T-helper 17 cell (primary cell): ENCODE measurements around the gene UBTD1. TPM values are rescaled to one million over a fixed set of nuclear protein-coding genes. Genes with fewer than 3 reads are reported as not detected.
A peak's percentile ranks its signal among the peaks of the same experiment; 100 is the strongest.
"Not testable (repeated sequence)": the region's sequence is repeated elsewhere in the genome, so short reads cannot be mapped to it uniquely, and the experiment has no call there.

ENCODE experiments used
- ATAC-seq: fragments of 150-1000 bp; cut with Tn5 transposase; 2 replicates; pipeline ENCODE4 v1.10.0; 2021; ENCODE audit warnings: mild to moderate bottlenecking, moderate library complexity
- DNase-seq, 3 donors: peaks; one replicate each; pipeline versions ENCODE4 v3.0.0 to v3.0.0-alpha.2; 2020 to 2021
- H3K9me3 ChIP-seq: one replicate; pipeline ENCODE4 v1.7.0; 2013; ENCODE audit warnings: low read length, mild to moderate bottlenecking; ENCODE audit not compliant: control insufficient read depth, poor library complexity, severe bottlenecking
- H3K27ac Mint-ChIP-seq: one replicate; pipeline ENCODE4 v1.8.0; 2022; ENCODE audit warnings: mild to moderate bottlenecking, moderate library complexity, mixed read lengths
- H3K27me3 Mint-ChIP-seq: one replicate; pipeline ENCODE4 v1.8.0; 2022; ENCODE audit warnings: mixed read lengths
- H3K36me3 Mint-ChIP-seq: one replicate; pipeline ENCODE4 v1.8.0; 2022; ENCODE audit warnings: low read depth, mixed read lengths
- H3K4me1 Mint-ChIP-seq: one replicate; pipeline ENCODE4 v1.8.0; 2022; ENCODE audit warnings: mild to moderate bottlenecking, mixed read lengths
- H3K4me3 Mint-ChIP-seq: one replicate; pipeline ENCODE4 v1.8.0; 2022; ENCODE audit warnings: mild to moderate bottlenecking, moderate library complexity, mixed read lengths
- total RNA-seq, 4 donors: library from RNA in 2 of 4; stranded (reverse) in 2 of 4; gene quantifications; one replicate each; pipeline ENCODE4 v1.2.3 and lab custom pipeline; 2022 to 2026

The UBTD1 gene
- total RNA-seq, 2 donors from 2014 or later: 1.1 to 1.4 TPM

DNA sequence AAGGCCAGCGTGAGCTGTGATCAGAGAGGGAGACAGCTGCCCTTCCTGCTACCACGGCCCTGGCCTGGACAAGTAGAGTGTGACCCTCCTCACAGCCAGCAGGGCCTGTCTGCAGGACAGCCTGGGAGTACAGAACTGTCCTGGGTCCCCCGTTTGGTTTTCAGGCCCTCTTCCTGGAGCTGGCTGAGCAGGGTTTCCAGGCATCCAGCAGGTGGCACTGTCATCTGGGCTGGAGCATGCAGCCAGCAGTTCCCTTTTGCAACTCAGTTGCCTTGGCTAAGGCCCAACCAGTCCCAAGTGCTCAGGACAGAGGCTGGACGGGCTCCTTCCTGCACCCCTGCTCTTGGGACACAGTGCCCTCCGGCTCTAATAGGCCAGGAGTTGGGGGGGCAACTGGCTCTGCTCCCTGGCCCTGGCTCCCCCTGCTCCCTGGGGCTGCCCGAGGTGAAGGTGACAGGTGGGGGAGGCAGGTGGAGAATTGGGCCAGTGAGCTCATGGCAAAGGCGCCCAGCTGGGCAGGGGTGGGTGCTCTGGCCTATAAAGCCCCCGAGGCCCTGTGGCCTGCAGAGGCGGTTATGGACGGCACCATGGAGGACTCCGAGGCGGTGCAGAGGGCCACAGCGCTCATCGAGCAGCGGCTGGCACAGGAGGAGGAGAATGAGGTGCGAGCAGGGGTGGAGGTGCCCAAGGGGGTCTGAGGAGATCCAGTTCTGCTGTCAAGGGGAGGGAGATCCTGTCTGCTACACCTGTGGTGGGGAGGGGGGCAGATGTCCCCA, 73.7 kb downstream of the UBTD1 start, which contains the start of gene ANKRD2:
ANKRD2 (plus strand) TSS at position 566 of the 776 bp plus-strand sequence; CDS start at position 576, 10 bp downstream.
- H3K27me3 Mint-ChIP-seq: no peaks in the 10 kb centered on the region

DNA sequence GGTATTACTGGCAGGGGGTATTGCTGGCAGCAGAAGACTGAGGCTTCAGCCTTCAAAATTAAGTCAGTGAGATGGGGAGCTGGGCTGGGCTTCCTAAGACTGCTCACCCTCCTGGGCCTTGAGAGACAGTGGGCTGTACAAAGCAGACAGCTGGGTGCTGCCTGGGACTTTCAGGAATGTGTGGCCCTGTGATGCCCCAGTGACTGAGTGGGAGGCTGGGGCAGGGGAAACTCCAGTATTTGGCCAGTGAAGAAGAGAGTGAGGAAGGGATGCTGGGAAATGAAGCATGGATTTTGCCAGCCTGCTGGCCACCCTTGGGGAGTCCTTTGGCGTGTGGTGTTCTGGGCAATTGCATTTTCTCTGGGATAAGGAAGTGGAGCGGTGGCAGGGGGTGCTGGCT, 74.3 kb downstream of the UBTD1 start:
- Mint-ChIP-seq H3K4me1 (no peaks in the 10 kb centered on the region), H3K4me3 (no peak overlapping the region), H3K36me3 (no peaks in the 10 kb centered on the region), H3K27ac (no peak overlapping the region), H3K27me3 (no peaks in the 10 kb centered on the region)
- ATAC-seq (no peak), DNase-seq (no peak)
- no peaks in the 10 kb centered on the region for H3K9me3 ChIP-seq

More for the DNA sequence above, 73.7 kb downstream of the UBTD1 start, which contains the start of gene ANKRD2:
- Mint-ChIP-seq H3K36me3 (no peaks in the 10 kb centered on the region), H3K27ac (no peak within 1 kb of the TSS), H3K4me3 (no peak within 1 kb of the TSS), H3K4me1 (no peaks in the 10 kb centered on the region)
- DNase-seq (peak in 1 of 3 donors; percentile 34), ATAC-seq (peak; percentile 72)
- H3K9me3 ChIP-seq: no peaks in the 10 kb centered on the region

GRCh38 chr10:97573672-97574071, 74.9 kb downstream of the UBTD1 start:
- no peaks in the 10 kb centered on the region for H3K36me3 Mint-ChIP-seq
- no peak for DNase-seq
- no peaks in the 10 kb centered on the region for H3K27me3 Mint-ChIP-seq
- ATAC-seq: no peak
- no peak overlapping the region for H3K27ac Mint-ChIP-seq
- H3K9me3 ChIP-seq: no peaks in the 10 kb centered on the region
- no peak overlapping the region for H3K4me3 Mint-ChIP-seq
- no peaks in the 10 kb centered on the region for H3K4me1 Mint-ChIP-seq

GRCh38 chr10:97574374-97575126, 75.8 kb downstream of the UBTD1 start:
- Mint-ChIP-seq H3K27me3 (peaks cover under 1% of the 10 kb centered on the region), H3K4me3 (no peak overlapping the region), H3K4me1 (no peaks in the 10 kb centered on the region), H3K36me3 (no peaks in the 10 kb centered on the region), H3K27ac (no peak overlapping the region)
- no peak for DNase-seq
- no peak for ATAC-seq
- H3K9me3 ChIP-seq: no peaks in the 10 kb centered on the region

- no peaks in the 10 kb centered on the region for H3K9me3 ChIP-seq
- ATAC-seq (no peak), DNase-seq (no peak)
- Mint-ChIP-seq H3K4me1 (peaks cover 3% of the 10 kb centered on the region), H3K27me3 (peaks cover 6% of the 10 kb centered on the region), H3K27ac (no peak overlapping the region), H3K4me3 (no peak overlapping the region), H3K36me3 (no peaks in the 10 kb centered on the region)
Observed at GRCh38 chr10:97575127-97575668, 76.5 kb downstream of the UBTD1 start.

DNA sequence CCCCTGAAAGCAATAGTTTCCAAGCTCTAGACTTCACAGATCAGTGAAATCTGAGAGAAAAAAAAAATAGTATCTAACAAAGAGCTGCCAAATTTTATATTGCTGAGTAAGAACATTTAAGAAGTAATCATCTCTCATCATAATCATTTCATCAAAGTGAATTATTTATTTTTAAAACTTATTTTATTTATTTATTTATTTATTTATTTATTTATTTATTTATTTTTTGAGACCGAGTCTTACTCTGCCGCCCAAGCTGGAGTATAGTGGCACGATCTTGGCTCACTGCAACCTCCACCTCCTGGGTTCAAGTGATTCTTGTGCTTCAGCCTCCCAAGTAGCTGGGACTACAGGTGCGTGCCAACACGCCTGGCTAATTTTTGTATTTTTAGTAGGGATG, 77.8 kb downstream of the UBTD1 start:
- DNase-seq, H3K4me3 Mint-ChIP-seq, H3K27ac Mint-ChIP-seq, ATAC-seq, H3K27me3 Mint-ChIP-seq, H3K4me1 Mint-ChIP-seq, H3K36me3 Mint-ChIP-seq, H3K9me3 ChIP-seq: not testable (repeated sequence)

DNA sequence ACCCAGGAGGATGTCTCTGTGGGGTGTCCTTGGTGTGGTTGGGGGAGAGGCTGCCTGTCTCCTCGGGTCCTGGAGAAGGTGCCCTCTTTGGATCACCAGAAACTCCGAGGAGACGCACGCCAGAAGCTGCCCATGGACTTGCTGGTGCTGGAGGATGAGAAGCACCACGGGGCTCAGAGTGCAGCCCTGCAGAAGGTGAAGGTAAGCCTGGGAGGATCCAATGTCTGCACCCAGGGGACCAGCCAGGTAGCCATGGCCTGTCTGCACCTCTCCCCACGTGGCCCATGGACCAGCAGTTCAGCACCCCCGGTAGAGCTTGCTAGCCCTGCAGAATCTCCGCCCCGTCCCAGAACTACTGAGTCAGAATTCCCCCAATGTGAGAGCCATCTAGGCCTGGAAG, 79.0 kb downstream of the UBTD1 start:
- no peaks in the 10 kb centered on the region for H3K36me3 Mint-ChIP-seq
- H3K9me3 ChIP-seq: no peaks in the 10 kb centered on the region
- H3K4me3 Mint-ChIP-seq: no peak overlapping the region
- H3K27me3 Mint-ChIP-seq: peaks cover 6% of the 10 kb centered on the region
- ATAC-seq (no peak), DNase-seq (no peak)
- H3K4me1 Mint-ChIP-seq: peaks cover 3% of the 10 kb centered on the region
- no peak overlapping the region for H3K27ac Mint-ChIP-seq

GRCh38 chr10:97578171-97578844, 79.6 kb downstream of the UBTD1 start:
- H3K9me3 ChIP-seq: no peaks in the 10 kb centered on the region
- Mint-ChIP-seq H3K27me3 (peaks cover 6% of the 10 kb centered on the region), H3K4me1 (peaks cover 3% of the 10 kb centered on the region), H3K36me3 (no peaks in the 10 kb centered on the region), H3K27ac (no peak overlapping the region), H3K4me3 (no peak overlapping the region)
- no peak for DNase-seq
- ATAC-seq: no peak

DNA sequence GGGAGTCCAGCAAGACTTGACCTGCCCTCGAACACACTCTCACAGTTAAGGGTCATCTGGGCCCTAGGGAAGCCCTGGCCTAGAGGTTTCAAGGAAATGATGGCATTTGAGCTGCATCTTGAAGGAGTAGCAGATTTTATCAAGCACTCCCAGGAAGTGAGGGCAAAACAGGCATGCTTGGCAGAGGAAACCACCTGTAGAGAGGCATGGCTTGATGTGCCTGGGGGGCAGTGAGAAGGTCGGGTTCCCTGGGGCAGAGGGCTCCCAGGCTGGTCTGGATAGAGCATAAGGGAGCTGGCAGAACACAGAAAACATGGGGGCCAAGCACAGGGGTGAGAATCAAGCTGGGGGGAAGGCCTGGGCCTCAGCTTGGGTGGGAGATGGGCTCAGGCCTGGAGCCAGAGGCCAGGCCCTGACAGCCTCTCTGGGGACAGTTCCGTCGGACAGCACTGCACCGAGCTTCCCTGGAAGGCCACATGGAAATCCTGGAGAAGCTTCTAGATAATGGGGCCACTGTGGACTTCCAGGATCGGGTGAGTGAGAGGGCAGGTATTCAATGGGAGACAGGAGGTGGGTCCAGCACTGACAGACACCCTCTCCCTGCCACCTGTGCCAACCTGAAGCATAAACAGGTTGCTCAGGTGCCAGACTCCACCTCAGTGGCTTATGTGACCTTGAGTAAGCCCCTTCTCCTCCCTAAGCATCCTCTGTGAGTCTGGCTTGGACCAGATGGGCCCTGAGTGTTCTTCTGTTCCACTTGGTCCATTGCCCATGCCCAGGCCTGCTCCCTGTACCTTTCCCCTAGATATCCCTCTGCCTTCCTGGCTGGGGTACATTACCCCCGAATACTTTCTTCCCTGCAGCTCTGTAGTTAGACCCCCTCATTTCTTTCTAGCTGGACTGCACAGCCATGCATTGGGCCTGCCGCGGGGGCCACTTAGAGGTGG, 82.0 kb downstream of the UBTD1 start:
- no peaks in the 10 kb centered on the region for H3K9me3 ChIP-seq
- Mint-ChIP-seq H3K27ac (peak overlapping the region; percentile 67), H3K36me3 (no peaks in the 10 kb centered on the region), H3K4me3 (no peak overlapping the region), H3K27me3 (peaks cover 6% of the 10 kb centered on the region), H3K4me1 (peaks cover 3% of the 10 kb centered on the region)
- ATAC-seq (no peak), DNase-seq (no peak)

DNA sequence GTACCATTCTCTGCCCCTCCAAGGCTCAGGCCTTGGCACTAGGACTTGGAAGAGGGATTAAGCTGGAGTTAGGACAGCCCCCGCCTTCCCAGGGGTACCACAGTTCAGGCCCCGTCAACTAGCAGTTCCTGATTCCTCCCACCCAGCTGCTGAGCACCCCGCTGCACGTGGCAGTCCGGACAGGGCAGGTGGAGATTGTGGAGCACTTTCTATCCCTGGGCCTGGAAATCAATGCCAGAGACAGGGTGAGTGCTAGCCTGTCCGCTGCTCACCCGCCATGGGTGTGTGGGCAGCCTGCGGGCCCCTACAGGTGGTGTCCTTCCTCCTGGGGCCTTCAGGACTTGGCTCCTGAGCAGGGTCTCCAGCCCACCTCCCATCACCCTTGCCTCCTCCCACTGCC, 83.4 kb downstream of the UBTD1 start:
- ATAC-seq (no peak), DNase-seq (no peak)
- Mint-ChIP-seq H3K27ac (no peak overlapping the region), H3K36me3 (no peaks in the 10 kb centered on the region), H3K4me1 (peaks cover 3% of the 10 kb centered on the region), H3K4me3 (no peak overlapping the region), H3K27me3 (peaks cover 6% of the 10 kb centered on the region)
- H3K9me3 ChIP-seq: no peaks in the 10 kb centered on the region

DNA sequence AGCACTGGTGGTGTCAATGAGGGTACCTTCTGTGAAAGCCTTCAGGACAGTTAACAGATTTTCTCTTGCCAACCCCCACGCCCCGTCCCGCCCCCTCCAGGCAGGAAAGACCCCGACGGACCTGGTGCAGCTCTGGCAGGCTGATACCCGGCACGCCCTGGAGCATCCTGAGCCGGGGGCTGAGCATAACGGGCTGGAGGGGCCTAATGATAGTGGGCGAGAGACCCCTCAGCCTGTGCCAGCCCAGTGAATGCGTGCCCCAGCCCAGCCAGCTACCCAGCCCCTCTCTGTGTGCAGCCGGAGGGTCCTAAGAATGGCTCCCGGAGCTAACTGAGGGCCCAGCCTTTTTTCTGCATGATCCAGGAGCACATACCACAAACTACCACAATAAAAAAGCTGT, 84.8 kb downstream of the UBTD1 start:
- no peak overlapping the region for H3K4me3 Mint-ChIP-seq
- H3K27me3 Mint-ChIP-seq: peaks cover 6% of the 10 kb centered on the region
- peaks cover 3% of the 10 kb centered on the region for H3K4me1 Mint-ChIP-seq
- H3K36me3 Mint-ChIP-seq: no peaks in the 10 kb centered on the region
- no peaks in the 10 kb centered on the region for H3K9me3 ChIP-seq
- DNase-seq (no peak), ATAC-seq (no peak)
- H3K27ac Mint-ChIP-seq: no peak overlapping the region

DNA sequence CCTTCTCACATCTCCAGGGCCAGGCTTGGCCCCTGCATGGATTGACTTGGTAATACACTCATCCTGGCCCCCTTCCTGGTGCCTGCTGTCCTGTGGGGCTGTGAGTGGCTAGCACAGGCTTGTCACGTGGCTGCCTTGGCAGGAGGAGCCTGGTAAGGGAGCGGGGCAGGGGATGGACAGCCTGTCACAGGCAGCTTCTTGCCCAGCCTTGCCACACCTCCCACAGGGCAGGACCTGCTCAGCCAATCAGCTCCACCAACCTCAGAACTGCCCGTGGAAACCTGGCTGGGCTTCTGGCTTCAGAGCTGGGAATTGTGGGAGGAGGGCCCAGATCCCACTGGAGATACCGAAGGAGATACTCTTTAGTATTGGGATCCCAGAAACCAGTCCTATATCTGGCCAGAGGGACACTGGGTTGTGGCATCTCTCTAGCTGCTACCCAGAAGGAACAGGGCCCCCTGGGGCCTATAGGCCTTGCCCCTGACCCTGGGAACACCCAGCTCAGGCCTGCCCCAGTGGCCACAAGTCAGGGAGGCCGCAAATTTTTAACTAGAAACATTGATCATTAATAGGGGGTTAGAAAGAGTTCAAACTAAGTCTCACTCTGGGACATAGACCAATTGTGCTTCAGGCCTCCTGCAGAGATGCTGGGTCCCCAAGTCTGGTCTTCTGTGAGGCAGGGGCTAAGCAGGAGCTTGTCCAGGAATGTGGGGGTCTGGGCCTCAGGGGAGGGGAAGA, 85.5 kb downstream of the UBTD1 start, which contains the start of gene HOGA1:
HOGA1 (plus strand) TSS at position 330 of the 738 bp plus-strand sequence; CDS start at position 645, 315 bp downstream.
- peaks cover 3% of the 10 kb centered on the region for H3K4me1 Mint-ChIP-seq
- H3K27me3 Mint-ChIP-seq: peaks cover 6% of the 10 kb centered on the region
- ATAC-seq (no peak), DNase-seq (no peak)
- no peaks in the 10 kb centered on the region for H3K36me3 Mint-ChIP-seq
- H3K4me3 Mint-ChIP-seq: no peak within 1 kb of the TSS
- H3K27ac Mint-ChIP-seq: no peak within 1 kb of the TSS
- H3K9me3 ChIP-seq: no peaks in the 10 kb centered on the region
